ENCODE data around the gene SHANK1.
A peak's percentile ranks its signal among the peaks of the same experiment; 100 is the strongest.

DNA sequence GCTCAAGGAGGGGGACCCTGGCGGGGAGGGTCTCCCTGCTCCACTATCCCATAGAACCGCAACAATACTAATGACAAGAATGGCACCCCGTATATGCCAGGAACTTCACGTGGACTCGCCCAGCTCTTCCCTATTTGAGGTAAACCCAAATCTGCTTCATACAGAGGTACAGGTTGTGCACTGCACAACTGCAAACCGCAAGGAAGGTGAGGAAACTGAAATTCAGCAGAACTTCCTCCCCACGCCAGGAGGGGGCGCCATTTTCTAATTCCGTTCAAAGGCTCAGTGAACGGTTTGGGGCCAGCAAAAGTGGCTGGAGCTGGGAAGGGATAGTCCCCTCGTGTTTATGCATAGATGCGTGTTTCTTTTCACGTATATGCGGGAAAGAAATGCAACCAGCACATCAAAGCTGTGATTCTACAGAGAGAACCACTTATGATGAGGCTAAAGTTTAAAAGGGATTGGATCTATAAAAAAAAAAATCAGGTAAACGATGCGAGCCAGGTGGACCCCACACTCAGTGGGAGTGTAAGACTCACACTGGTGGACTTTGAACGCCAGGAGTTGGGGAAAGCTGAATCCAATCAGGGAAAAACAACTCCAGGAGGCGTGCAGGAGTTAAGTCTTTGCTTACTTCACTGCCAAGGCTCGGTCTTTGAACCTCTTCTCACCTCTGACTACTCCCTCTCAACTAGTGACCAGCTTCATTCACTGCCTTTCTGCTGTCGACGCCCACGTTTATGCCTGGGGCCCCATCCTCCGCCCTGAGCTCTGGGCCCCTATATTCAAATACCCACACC, 50.1 kb downstream of the SHANK1 start:
- no peak for TF ChIP-seq POLR2A (IDR thresholded peaks at IDR 0.05)
- TF ChIP-seq, protein P1, sequence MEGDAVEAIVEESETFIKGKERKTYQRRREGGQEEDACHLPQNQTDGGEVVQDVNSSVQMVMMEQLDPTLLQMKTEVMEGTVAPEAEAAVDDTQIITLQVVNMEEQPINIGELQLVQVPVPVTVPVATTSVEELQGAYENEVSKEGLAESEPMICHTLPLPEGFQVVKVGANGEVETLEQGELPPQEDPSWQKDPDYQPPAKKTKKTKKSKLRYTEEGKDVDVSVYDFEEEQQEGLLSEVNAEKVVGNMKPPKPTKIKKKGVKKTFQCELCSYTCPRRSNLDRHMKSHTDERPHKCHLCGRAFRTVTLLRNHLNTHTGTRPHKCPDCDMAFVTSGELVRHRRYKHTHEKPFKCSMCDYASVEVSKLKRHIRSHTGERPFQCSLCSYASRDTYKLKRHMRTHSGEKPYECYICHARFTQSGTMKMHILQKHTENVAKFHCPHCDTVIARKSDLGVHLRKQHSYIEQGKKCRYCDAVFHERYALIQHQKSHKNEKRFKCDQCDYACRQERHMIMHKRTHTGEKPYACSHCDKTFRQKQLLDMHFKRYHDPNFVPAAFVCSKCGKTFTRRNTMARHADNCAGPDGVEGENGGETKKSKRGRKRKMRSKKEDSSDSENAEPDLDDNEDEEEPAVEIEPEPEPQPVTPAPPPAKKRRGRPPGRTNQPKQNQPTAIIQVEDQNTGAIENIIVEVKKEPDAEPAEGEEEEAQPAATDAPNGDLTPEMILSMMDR (IDR thresholded peaks at IDR 0.05), result peak; percentile 38 to 51 (median 46)
